GM19193 (cell line): ENCODE measurements around the gene RBM10.

ENCODE experiments used
- POLR2A ChIP-seq: IDR thresholded peaks from 4 replicates; pipeline ENCODE4 v1.6.1; 2011; ENCODE audit not compliant: insufficient read depth, insufficient read length; ENCODE audit errors: extremely low read depth

The RBM10 gene

GRCh38 chrX:47170861-47171692 is 26.1 kb downstream of the RBM10 start:
- TF ChIP-seq POLR2A = no peak

GRCh38 chrX:47171996-47172395 is 27.0 kb downstream of the RBM10 start:
- no peak for TF ChIP-seq POLR2A

- TF ChIP-seq POLR2A = no peak
Measured at GRCh38 chrX:47172549-47172948, 27.5 kb downstream of the RBM10 start.

GRCh38 chrX:47172971-47173792 is 28.2 kb downstream of the RBM10 start:
- no peak for TF ChIP-seq POLR2A

GRCh38 chrX:47174376-47174775 is 29.4 kb downstream of the RBM10 start:
- no peak for TF ChIP-seq POLR2A

- TF ChIP-seq POLR2A = no peak
Measured at GRCh38 chrX:47174846-47175587, 30.0 kb downstream of the RBM10 start.

- TF ChIP-seq POLR2A = no peak
Measured at GRCh38 chrX:47175588-47175980, 30.6 kb downstream of the RBM10 start.

GRCh38 chrX:47176101-47176740 is 31.2 kb downstream of the RBM10 start:
- no peak for TF ChIP-seq POLR2A

- TF ChIP-seq POLR2A = no peak
Measured at GRCh38 chrX:47177079-47177478, 32.1 kb downstream of the RBM10 start.

GRCh38 chrX:47178337-47178736 is 33.3 kb downstream of the RBM10 start:
- TF ChIP-seq POLR2A = no peak

GRCh38 chrX:47179221-47179927 is 34.4 kb downstream of the RBM10 start:
- no peak for TF ChIP-seq POLR2A

- TF ChIP-seq POLR2A = no peak
Measured at GRCh38 chrX:47179928-47180255, 34.9 kb downstream of the RBM10 start.

- no peak for TF ChIP-seq POLR2A
Measured at GRCh38 chrX:47180346-47180745, 35.3 kb downstream of the RBM10 start.

- TF ChIP-seq POLR2A = no peak
Measured at GRCh38 chrX:47181301-47181700, 36.3 kb downstream of the RBM10 start.
